Measurements from ENCODE around the gene HIVEP3.

Gene HIVEP3

GRCh38 chr1:41665962-41666917 lies 252.5 kb downstream of the HIVEP3 start:
- Histone ChIP-seq H3K4me2 (ENCODE audit: low read depth, low read length) (peak overlapping the region; percentile 48; the same call in 1 of the 2 replicates), H3K4me1 (ENCODE audit: low read length) (peaks cover 42% of the 10 kb centered on the region), H3K79me2 (ENCODE audit: low read length) (no peaks in the 10 kb centered on the region), H3K9me2 (replicated peaks; ENCODE audit: insufficient read depth, low read length) (no peaks in the 10 kb centered on the region), H3K4me3 (ENCODE audit: low read length) (no peak overlapping the region), H4K20me1 (ENCODE audit: insufficient read depth, low read length) (no peaks in the 10 kb centered on the region), H2AFZ (ENCODE audit: low read length) (peak overlapping the region; percentile 18; the same call in 1 of the 2 replicates), H3F3A (ENCODE audit: insufficient read depth, low read length) (peaks cover 13% of the 10 kb centered on the region), H3K27ac (ENCODE audit: low read length) (peak overlapping the region; percentile 73), H3K27me3 (replicated peaks; ENCODE audit: insufficient read depth, low read length) (no peaks in the 10 kb centered on the region), H3K9ac (ENCODE audit: low read length) (peak overlapping the region; percentile 26; the same call in 1 of the 2 replicates), H3K36me3 (replicated peaks; ENCODE audit: insufficient read depth, low read length) (no peaks in the 10 kb centered on the region), H3K9me3 (replicated peaks; ENCODE audit: insufficient read depth, low read length) (no peaks in the 10 kb centered on the region)
- TF ChIP-seq EZH2 (optimal IDR thresholded peaks at IDR 0.05; ENCODE audit: low read depth, low read length) (no peak), EZH2phosphoT487 (IDR thresholded peaks at IDR 0.05; ENCODE audit: low read length) (no peak), CTCF (IDR thresholded peaks at IDR 0.05; ENCODE audit: low read length) (no peak)
- DNase-seq = no peak

- no peaks in the 10 kb centered on the region for H3K9me2 ChIP-seq (replicated peaks; ENCODE audit: insufficient read depth, low read length)
- no peaks in the 10 kb centered on the region for H3K9me3 ChIP-seq (replicated peaks; ENCODE audit: insufficient read depth, low read length)
- no peak overlapping the region for H3K9ac ChIP-seq (ENCODE audit: low read length)
- peaks cover 13% of the 10 kb centered on the region for H3F3A ChIP-seq (ENCODE audit: insufficient read depth, low read length)
- no peak overlapping the region for H3K4me2 ChIP-seq (ENCODE audit: low read depth, low read length)
- H3K27ac ChIP-seq (ENCODE audit: low read length) = no peak overlapping the region
- H3K79me2 ChIP-seq (ENCODE audit: low read length) = no peaks in the 10 kb centered on the region
- H2AFZ ChIP-seq (ENCODE audit: low read length) = no peak overlapping the region
- peaks cover 45% of the 10 kb centered on the region for H3K4me1 ChIP-seq (ENCODE audit: low read length)
- H3K4me3 ChIP-seq (ENCODE audit: low read length) = no peak overlapping the region
- H3K36me3 ChIP-seq (replicated peaks; ENCODE audit: insufficient read depth, low read length) = no peaks in the 10 kb centered on the region
- H3K27me3 ChIP-seq (replicated peaks; ENCODE audit: insufficient read depth, low read length) = 0 out of 2 replicates have a peak, but pooled peaks cover 3% of the 10 kb centered on the region
- no peak for DNase-seq
- no peaks in the 10 kb centered on the region for H4K20me1 ChIP-seq (ENCODE audit: insufficient read depth, low read length)
- TF ChIP-seq CTCF (IDR thresholded peaks at IDR 0.05; ENCODE audit: low read length) (no peak), EZH2 (optimal IDR thresholded peaks at IDR 0.05; ENCODE audit: low read depth, low read length) (no peak), EZH2phosphoT487 (IDR thresholded peaks at IDR 0.05; ENCODE audit: low read length) (no peak)
These were observed 253.7 kb downstream of the HIVEP3 start for GRCh38 chr1:41664861-41665640.

- H3K27me3 ChIP-seq (replicated peaks; ENCODE audit: insufficient read depth, low read length) = 0 out of 2 replicates have a peak, but pooled peaks cover 3% of the 10 kb centered on the region
- no peak overlapping the region for H3K27ac ChIP-seq (ENCODE audit: low read length)
- no peaks in the 10 kb centered on the region for H4K20me1 ChIP-seq (ENCODE audit: insufficient read depth, low read length)
- H3F3A ChIP-seq (ENCODE audit: insufficient read depth, low read length) = peaks cover 13% of the 10 kb centered on the region
- TF ChIP-seq EZH2 (optimal IDR thresholded peaks at IDR 0.05; ENCODE audit: low read depth, low read length) (no peak), CTCF (IDR thresholded peaks at IDR 0.05; ENCODE audit: low read length) (no peak), EZH2phosphoT487 (IDR thresholded peaks at IDR 0.05; ENCODE audit: low read length) (no peak)
- no peaks in the 10 kb centered on the region for H3K9me3 ChIP-seq (replicated peaks; ENCODE audit: insufficient read depth, low read length)
- no peak overlapping the region for H3K4me3 ChIP-seq (ENCODE audit: low read length)
- H3K9ac ChIP-seq (ENCODE audit: low read length) = no peak overlapping the region
- H3K4me1 ChIP-seq (ENCODE audit: low read length) = peaks cover 42% of the 10 kb centered on the region
- H3K4me2 ChIP-seq (ENCODE audit: low read depth, low read length) = no peak overlapping the region
- no peaks in the 10 kb centered on the region for H3K79me2 ChIP-seq (ENCODE audit: low read length)
- H3K36me3 ChIP-seq (replicated peaks; ENCODE audit: insufficient read depth, low read length) = no peaks in the 10 kb centered on the region
- H3K9me2 ChIP-seq (replicated peaks; ENCODE audit: insufficient read depth, low read length) = no peaks in the 10 kb centered on the region
- H2AFZ ChIP-seq (ENCODE audit: low read length) = no peak overlapping the region
- no peak for DNase-seq
These were observed 254.9 kb downstream of the HIVEP3 start for GRCh38 chr1:41663671-41664400.
